HT1080 (cell line): ENCODE measurements around the gene ITGA1. TPM values are rescaled to one million over a fixed set of nuclear protein-coding genes. Genes with fewer than 3 reads are reported as not detected.
"Not testable (repeated sequence)": the region's sequence is repeated elsewhere in the genome, so short reads cannot be mapped to it uniquely, and the experiment has no call there.

Source experiments
- DNase-seq: peaks from one replicate; pipeline ENCODE4 v3.0.0-alpha.2; 2015; ENCODE audit warnings: low read depth
- polyA plus RNA-seq, 2 experiments: library from polyadenylated mRNA; depleted of rRNA; stranded (reverse); fragments of >200 nt; gene quantifications; 2 replicates each; pipeline ENCODE4 v1.2.3, GENCODE V29; 2015
- total RNA-seq: library from RNA; depleted of rRNA; stranded (reverse); fragments of >200 nt; shearing (Covaris generic); gene quantifications from 2 replicates; pipeline ENCODE4 v1.2.3, GENCODE V29; 2014; rRNA removed

ITGA1 gene
- total RNA-seq, result 2.5 and 5.6 TPM in 2 replicates
- polyA plus RNA-seq (2015; cell fraction: cytosol; rRNA removed), result 1.4 and 4.5 TPM in 2 replicates
- polyA plus RNA-seq (2015; cell fraction: nucleus; rRNA removed), result 7.3 and 7.5 TPM in 2 replicates

DNA sequence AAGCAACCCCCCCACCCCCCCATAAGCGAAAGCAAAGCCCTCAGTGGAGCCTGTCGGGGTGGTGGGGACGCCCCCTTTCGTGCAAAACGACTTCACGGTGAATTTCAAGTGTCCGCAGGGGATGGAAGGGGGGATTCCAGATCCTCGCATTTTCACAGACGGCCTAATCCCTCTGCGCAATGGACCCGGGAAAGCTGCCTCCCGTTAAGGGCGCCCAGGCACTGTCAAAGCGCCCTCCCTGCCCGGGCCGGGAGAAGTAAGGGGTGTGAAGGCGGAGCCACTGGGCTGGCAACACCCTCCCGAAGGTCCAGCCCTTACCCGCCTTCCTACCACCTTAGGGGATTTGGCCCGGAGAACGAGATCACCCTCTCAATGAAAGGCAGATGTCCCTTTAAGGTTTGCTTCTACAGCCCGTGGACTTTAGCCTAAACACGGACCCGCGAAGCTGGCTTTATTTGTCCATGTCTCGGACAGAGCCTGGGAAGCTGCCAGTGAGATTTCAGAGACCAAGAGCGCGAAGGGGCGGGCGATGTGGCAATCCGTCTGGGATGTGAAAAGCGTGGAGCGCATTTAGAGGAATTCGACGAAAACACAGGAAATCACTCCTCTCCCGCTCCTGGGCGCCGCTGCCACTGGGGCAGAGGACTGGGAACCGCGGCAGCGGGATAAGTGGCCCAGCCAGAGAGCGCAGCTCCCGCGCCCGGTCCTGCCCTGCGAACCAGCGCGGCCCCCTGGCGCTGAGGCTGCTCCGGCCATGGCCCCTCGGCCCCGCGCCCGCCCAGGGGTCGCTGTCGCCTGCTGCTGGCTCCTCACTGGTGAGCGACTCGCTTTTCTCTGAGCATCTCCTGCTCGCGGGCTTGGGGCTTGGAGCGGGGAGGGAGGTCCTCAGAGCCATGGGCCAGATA, at the start of gene ITGA1, which contains the start of gene PELO:
Gene ITGA1 (plus strand): TSS at position 317 of the 905 bp plus-strand sequence. CDS start 438 bp downstream, at position 755.
Gene PELO (plus strand): TSS at position 317 of the 905 bp plus-strand sequence. CDS start 12,479 bp downstream, outside the sequence.
- peak; percentile 80 for DNase-seq

DNA sequence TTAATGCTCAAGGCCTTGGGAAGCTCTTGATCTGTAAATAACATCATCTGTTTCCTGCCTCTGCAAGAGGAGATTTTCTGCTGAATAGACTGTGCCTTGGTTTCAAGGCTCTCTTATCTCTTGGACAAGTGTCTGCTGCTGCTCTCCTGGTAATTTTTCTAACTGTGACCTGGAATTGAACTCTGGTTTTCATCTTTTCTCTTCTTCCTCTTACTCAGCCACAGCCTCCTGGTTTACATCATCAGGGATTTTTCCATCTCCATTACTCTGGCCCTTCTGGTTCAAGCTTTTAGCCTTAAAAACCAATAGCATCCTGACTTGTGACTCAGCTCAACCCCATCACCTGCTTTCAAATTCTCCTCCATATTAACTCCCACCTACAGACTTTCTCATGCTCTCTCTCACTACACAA, 49.6 kb upstream of the ITGA1 start:
- peak; percentile 46 for DNase-seq

DNA sequence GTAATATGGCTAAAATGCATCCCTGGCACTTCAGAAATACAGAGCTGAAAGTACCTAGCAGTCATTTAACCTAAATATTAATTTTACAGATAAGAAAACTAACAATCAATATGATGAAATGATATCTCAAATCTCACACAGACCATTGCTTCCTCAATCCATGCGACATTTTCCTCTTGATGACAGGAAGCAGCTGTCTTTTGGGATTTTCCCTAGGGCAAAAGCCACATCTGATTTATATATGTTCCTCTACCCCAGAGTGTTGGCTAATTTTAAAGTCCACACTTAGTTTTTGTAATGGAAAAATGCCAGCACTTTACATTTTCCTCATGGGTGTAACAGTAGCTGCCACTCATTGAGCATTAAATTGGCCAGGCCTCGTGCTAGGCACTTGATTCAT, 47.7 kb upstream of the ITGA1 start:
- DNase-seq, result no peak

DNA sequence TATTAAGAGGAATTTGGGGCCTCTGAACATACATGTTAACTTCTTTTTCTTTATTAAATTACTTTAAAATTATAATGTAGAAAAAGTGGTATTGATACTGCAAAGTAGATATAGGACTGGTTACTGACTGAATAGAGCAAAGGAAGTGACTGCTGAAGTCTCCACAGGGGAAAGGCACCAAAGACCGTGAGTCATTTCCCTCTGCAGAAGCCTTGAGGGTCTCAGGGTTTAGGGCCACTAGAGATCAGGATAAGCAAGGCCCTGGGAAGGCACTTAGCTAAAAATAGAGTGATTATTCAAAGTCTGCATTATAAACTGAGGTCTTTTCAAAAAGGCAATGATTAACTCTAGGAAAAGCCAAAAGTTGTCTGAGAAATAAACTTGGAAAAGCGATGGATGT, 44.7 kb upstream of the ITGA1 start:
- peak; percentile 61 for DNase-seq

DNA sequence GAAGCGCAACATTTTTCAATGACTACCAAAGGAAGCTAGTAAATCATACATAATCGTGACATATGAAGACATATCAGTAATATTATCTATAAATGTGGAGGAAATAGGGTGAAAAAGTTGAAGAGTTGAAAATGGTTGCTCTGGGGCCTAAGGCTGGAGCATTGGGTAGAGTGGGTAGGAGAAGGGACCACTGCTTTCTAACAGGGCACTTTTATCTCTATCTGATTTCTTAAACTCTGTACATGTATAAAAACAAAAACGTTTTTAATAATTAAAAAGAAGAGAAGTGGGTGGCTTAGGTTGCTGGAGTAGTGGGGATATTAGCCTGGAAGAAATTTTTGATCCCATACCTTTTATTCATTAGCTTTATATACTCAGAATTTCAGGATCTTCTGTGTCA, 44.2 kb upstream of the ITGA1 start:
- DNase-seq, result no peak

DNA sequence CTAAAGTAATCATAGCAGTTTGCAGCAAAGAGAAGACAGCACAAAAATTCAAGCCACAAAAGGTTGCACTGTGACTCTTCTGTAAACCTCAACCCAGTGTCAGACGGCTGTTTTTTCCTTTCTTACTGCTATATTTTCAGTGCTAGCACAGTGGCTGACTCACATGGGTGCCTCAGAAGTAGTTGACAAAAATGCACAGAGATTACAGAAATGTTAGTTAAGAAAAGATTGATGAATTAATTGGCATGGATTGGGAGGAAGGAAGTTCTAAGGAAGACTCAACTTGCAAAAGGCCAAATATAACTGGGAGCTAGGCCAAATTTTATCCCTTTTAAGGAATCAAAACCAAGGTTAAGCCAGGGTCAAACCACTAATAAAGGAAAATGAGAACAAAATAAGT, 43.7 kb upstream of the ITGA1 start:
- DNase-seq, result peak; percentile 69

DNA sequence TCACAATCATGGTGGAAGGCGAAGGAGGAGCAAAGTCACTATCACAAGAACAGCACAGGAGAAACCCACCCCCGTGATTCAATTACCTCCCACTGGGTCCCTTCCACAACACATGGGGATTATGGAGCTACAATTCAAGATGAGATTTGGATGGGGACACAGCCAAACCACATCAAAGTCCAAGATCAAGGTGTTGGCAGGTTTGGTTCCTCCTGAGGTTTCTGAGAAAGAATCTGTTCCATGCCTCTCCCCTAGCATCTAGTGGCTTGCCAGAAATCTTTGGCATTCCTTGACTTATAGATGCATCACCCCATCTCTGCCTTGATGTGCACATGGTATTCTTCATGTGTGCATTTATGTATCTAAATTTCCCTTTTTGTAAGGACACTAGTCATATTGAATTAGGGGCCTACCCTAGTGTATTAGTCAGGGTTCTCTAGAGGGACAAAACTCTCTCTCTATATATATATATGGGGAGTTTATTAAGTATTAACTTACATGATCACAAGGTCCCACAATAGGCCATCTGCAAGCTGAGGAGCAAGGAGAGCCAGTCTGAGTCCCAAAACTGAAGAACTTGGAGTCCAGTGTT, 42.8 kb upstream of the ITGA1 start:
- DNase-seq, result not testable (repeated sequence)

DNA sequence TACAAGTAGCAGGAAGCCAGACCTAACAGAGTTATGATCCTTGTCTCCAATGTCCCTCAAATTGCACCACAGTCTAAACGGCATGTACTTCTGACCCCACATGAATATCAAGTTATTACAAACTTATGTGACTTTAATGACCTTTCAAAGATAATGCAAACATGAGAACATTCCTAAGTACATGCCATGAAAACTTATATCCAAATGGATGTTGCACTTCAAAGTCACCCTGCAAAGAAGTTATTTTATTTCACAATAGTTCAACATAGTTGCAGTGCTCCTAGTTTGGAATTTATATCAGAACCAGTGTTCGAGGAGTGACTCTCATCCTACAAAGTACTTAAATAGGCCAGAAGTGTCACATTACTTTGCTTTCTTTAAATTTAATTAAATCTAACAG, 41.2 kb upstream of the ITGA1 start:
- DNase-seq, result no peak

DNA sequence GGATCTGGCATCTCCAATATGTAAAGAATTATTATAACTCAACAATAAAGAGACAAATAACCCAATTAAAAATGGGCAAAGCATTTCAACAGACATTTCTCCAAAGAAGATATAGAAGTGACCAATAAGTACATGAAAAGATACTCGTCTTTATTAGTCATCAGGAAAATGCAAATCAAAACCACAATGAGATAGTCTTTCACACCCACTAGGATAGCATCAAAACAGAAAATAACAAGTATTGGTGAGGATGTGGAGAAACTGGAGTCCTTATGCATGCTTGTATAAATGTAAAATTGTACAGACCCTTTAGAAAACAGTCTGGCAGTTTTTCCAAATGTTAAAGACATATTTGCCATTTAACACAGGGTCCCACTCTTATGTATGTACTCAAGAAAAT, 39.1 kb upstream of the ITGA1 start:
- no peak for DNase-seq

DNA sequence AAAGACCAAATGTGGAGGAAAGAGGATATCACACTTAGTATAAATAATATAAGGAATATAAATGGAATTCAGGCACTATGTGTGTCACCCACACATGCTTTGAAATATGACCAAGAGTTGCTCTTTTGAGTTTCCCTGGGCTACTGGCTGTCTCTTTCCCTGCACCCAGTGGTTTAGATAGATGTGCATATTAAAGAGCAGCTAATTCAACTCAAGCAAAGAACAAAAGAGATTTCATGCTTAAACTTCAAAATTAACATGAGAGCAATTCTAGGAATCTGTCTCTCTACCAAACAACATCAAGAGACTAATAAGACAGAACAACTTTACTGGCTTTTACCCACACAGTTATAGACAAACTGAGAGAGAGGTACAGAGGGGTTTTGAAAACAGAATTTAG, 38.0 kb upstream of the ITGA1 start:
- no peak for DNase-seq

DNA sequence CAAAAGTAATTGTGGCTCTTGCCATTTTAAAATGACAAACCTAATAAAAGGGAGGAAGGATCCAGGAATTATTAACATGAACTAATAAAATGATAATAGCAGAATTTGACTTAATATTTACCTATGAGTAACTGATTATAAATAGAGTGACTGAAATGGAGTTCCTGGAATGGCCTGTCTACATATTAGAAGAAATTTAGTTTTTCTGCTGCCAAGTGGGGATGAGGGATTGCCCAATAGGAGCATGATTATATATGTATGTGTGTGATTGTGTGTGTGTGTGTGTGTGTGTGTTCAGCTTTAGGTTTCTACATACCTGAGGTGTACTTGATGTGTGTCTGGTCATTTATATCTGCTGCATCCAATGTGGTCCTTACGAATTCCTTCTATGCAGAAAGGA, 36.6 kb upstream of the ITGA1 start:
- DNase-seq, result no peak

DNA sequence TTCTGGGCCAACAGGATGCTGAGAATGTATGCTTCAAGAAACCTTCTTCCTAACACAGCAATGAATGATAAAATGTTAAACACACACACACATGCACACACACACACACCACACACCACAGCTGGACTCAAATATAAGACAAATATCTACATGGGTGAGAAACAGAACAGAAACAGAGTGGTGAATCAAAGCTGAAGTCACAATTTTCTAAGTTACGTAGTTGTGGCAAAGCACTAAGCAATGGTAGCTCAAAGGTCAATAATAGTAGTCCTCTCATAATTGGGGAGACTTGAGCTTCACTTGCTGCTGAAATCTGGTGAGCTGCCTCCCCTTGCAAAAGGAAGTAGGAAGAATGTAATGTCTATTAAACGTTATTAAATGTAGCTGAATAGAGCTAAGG, 33.7 kb upstream of the ITGA1 start:
- DNase-seq, result no peak

DNA sequence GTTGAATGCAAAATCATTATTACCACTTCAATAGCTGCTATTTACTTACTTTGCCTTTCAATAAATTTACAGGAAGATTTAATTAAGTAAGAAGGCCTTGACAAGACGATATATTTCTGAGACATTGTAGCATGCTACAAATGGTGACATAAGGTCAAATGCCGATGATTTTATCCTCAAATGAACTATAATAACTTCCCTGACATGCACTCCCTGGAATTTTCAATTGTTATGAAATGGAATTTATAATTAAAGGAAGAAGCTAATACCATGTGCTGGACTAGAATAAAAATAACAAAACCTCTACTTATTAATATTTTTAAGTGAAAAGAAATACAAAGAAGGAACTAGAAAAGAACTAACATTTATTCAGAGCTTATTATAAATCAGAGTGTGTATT, 30.2 kb upstream of the ITGA1 start:
- no peak for DNase-seq

DNA sequence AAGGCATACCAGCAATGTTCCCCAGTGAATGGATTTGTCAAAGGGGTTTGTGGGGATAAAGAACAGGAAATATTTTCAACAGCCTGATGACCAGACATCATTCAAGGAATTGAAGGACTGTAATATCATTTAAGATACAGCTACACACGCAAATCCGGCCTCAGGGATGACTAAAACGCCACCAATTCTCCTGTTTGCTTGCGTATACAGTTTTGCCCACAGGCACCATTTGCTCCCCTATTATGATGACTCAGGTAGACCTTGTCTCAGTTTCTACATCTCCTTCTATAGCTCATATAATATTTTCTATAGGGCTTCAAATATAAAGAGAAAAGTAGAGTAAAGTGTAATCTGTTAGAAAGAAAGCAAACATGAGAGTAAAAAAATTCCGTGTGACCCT, 29.7 kb upstream of the ITGA1 start:
- peak; percentile 3 for DNase-seq

DNA sequence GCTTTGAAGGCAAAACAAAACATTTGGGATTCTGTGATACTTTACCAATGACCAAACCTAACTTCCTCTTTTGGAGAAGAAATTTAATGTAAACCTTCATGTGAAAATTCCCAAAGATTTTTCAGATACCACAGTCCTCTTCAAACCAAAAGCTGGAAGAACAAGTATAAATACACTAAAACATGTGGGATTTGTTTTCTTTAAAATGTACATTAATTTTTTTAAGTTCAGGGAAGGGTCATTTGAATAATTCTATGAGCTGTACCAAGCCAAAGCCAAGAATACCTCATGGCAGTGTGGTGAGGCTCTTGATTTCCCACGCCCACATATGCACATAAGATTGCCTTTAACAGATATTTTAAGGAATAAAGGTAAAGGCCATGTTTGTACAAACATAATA, 28.4 kb upstream of the ITGA1 start:
- DNase-seq, result no peak

DNA sequence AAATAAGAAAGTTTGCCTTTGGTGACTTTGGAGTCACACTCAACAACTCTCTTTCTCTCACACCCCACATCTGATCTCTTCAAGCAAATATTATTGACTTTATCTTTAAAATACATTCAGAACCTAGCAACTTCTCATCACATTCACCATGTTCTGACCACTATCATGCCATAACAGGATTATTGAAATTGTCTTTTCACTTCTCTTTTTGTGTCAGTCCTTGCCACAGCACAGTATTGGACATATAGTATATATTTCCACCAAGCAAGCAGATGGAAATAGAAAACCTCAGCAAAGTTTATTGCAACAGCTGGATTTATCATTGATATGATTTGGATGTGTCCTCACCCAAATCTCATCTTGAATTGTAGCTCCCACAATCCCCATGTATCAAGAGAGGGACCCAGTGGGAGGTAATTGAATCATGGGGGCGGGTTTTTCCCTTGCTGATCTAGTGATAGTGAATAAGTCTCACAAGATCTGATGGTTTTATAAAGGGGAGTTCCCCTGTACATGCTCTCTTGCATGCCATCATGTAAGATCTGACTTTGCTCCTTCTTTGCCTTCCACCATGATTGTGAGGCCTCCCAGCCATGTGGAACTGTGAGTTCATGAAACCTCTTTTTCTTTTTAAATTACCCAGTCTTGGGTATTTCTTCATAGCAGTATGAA, 26.9 kb upstream of the ITGA1 start:
- DNase-seq, result no peak

DNA sequence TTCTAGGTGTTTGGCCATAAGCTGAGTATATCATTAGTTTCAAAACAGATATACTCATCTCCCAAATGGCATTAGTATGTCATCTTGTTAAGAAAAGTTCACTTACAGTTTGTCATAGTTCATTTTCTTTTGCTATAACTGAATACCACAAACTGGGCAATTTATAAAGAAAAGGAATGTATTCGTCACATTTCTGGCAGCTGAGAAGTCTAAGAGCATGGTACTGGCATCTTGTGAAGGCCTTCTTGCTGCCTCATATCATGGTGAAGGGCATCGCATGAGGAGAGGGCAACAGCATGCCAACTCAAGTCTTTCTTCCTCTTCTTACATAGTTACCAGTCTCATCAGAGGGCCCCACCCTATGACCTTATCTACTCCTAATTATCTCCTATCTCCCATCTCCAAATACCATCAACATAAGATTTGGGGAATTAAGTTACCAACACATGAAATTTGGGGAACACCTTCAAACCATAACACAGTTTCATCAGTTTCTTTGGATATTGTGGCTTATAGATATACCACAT, 20.4 kb upstream of the ITGA1 start:
- no peak for DNase-seq

DNA sequence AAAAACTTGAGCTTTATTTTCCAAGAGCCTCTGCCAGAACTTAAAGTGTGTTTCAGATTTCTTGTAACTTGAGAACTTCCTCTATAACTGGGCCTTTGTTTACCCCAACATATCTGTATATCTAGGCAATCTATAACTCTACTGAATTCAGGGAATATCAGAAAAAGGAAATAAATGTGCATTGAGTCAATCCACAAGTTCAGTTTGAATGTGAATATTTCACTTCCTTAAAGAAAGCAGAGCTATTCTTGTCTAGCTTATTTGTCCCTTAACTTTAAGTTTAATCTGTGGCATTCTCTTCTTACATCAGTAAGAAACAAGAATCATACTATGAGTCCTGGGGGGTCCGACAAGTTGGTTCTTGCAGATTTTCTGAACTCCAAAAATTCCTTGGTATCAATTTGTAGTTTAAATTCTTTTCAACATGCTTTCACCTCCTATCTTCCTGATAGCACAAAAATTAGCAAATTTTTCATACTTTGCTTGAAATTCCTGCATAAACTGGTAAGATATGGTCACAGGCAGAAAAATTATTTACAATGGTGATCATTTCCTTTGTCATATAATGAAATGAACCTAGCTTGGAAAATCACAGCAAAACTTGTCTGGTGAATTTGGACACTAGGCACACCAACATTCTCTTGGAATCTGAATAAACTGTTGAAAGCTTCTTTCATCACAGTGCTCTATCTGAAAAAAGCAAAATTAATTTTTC, 19.8 kb upstream of the ITGA1 start:
- no peak for DNase-seq

DNA sequence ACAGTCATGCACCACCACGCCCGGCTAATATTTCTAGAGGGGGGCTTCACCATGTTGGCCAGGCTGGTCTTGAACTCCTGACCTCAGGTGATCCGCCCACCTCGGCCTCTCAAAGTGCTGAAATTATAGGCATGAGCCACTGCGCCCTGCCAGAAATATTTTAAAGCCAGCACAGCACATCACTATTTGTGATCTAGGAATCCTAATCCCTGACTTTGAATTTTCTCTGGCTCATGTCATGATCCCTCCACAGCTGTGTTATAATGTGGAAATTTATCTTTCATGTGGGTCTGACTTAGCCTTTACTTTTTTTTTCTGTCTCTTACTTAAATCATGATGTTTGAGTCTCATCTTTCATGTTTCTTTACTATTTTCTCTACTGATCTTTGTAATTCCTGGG, 18.7 kb upstream of the ITGA1 start:
- no peak for DNase-seq

DNA sequence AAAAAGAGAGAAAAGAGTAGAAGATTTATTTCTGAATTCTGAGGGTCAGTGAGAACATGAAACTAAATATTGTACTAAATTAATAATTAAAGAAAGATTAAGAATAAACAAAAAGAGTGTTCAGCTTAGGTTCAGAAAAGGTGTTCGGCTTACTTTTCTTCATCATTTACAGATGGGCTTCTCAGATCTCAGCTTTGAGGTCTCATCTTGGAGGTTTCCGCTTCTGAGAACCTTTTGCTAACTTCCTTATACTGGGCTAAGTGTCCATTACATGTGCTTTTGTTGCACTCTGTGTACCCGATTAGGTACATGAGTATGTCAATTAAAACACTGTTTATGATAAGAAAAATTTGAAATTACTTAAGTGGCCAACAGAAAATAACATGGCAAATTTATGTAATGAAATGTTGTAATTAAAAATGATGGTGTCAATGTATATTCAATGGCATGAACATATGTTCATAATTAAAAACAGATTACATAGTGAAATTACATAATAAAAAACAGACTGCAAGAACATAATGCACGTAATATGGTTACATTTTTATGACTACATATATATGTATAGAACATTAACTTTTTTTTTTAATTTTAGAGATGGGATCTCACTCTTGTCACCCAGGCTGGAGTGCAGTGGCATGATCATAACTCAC, 17.3 kb upstream of the ITGA1 start:
- DNase-seq, result no peak
